Thymus (tissue), 11 donors: ENCODE results near the gene ZNF654. TPM values are rescaled to one million over a fixed set of nuclear protein-coding genes. Genes with fewer than 3 reads are reported as not detected.
A peak's percentile ranks its signal among the peaks of the same experiment; 100 is the strongest.

Source experiments
- DNase-seq, 9 donors: peaks; one replicate each; pipeline ENCODE4 v3.0.0-alpha.2; 2013; ENCODE audit warnings: low spot score in 9 of 9, low read depth in 6 of 9, missing footprints in 1 of 9
- H3K27ac ChIP-seq, 2 donors: one replicate each; pipeline ENCODE4 v1.5.1; 2013; ENCODE audit warnings: control low read depth in 1 of 2, low read depth in 1 of 2, low read length in 1 of 2, mild to moderate bottlenecking in 1 of 2, moderate library complexity in 1 of 2
- H3K27me3 ChIP-seq, 2 donors: one replicate each; pipeline ENCODE4 v1.5.1; 2013; ENCODE audit warnings: low read length in 1 of 2; ENCODE audit not compliant: control insufficient read depth in 2 of 2, insufficient read depth in 1 of 2
- H3K36me3 ChIP-seq, 2 donors: one replicate each; pipeline ENCODE4 v1.5.1; 2013; ENCODE audit warnings: low read length in 1 of 2, mild to moderate bottlenecking in 1 of 2, moderate library complexity in 1 of 2; ENCODE audit not compliant: control insufficient read depth in 2 of 2, insufficient read depth in 2 of 2
- H3K4me1 ChIP-seq, 2 donors: one replicate each; pipeline ENCODE4 v1.5.1; 2013; ENCODE audit warnings: low read length in 2 of 2; ENCODE audit not compliant: control insufficient read depth in 2 of 2, insufficient read depth in 2 of 2
- H3K4me3 ChIP-seq, 2 donors: one replicate each; pipeline ENCODE4 v1.5.1; 2013; ENCODE audit warnings: low read length in 2 of 2, control low read depth in 1 of 2, mild to moderate bottlenecking in 1 of 2
- H3K9me3 ChIP-seq, 2 donors: one replicate each; pipeline ENCODE4 v1.5.1; 2013; ENCODE audit warnings: low read length in 1 of 2, mild to moderate bottlenecking in 1 of 2; ENCODE audit not compliant: control insufficient read depth in 2 of 2, insufficient read depth in 1 of 2
- WGBS: extraction: QIAGEN DNeasy Blood & Tissue Kit; methylation state at CpG from one replicate; pipeline ENCODE4 v1.1.7; 2013; 5-methylcytosine and 5-hydroxymethylcytosine counted together
- polyA plus RNA-seq: library from polyadenylated mRNA; stranded (reverse); fragments of 200-250 nt; gene quantifications from one replicate; pipeline ENCODE4 v1.2.3, GENCODE V29; 2013
- total RNA-seq: library from RNA; stranded (reverse); fragments of 120-200 nt; gene quantifications from one replicate; pipeline ENCODE4 v1.2.4, GENCODE V29; 2013
- donor health status: healthy.

ZNF654 gene
- total and polyA plus RNA-seq, 2 donors: 9.5 to 15.0 TPM

GRCh38 chr3:88141458-88142083, 82.5 kb downstream of the ZNF654 start:
- no peak for DNase-seq
- H3K4me1 ChIP-seq: no peaks in the 10 kb centered on the region
- no peak overlapping the region for H3K27ac ChIP-seq
- 72% methylated on average over 4 of the region's 4 CpGs for WGBS
- peaks cover 0 to 31% of the 10 kb centered on the region in 2 donors for H3K36me3 ChIP-seq
- H3K9me3 ChIP-seq: no peaks in the 10 kb centered on the region
- H3K4me3 ChIP-seq: no peak overlapping the region
- H3K27me3 ChIP-seq: no peaks in the 10 kb centered on the region

- 96% methylated on average over 3 of the region's 3 CpGs for WGBS
- Histone ChIP-seq H3K27me3 (no peaks in the 10 kb centered on the region), H3K4me1 (no peaks in the 10 kb centered on the region), H3K27ac (no peak overlapping the region), H3K9me3 (no peaks in the 10 kb centered on the region), H3K36me3 (peaks cover 0 to 31% of the 10 kb centered on the region in 2 donors), H3K4me3 (no peak overlapping the region)
- no peak for DNase-seq
Observed at GRCh38 chr3:88142094-88142624, 83.1 kb downstream of the ZNF654 start.

GRCh38 chr3:88147261-88147660, 88.2 kb downstream of the ZNF654 start:
- H3K36me3 ChIP-seq: peaks cover 0 to under 1% of the 10 kb centered on the region in 2 donors

GRCh38 chr3:88148651-88149050, 89.6 kb downstream of the ZNF654 start:
- Histone ChIP-seq H3K9me3 (no peaks in the 10 kb centered on the region), H3K27me3 (no peaks in the 10 kb centered on the region), H3K36me3 (peaks cover 0 to 6% of the 10 kb centered on the region in 2 donors), H3K4me3 (peak overlapping the region; percentile 92 to 100), H3K4me1 (peaks cover 11% of the 10 kb centered on the region in 2 donors), H3K27ac (no peak overlapping the region)
- no peak for DNase-seq
- 79% methylated on average over 17 of the region's 17 CpGs for WGBS

More at GRCh38 chr3:88147261-88147660, 88.2 kb downstream of the ZNF654 start:
- no peak overlapping the region for H3K27ac ChIP-seq
- H3K4me1 ChIP-seq: peaks cover 10 to 11% of the 10 kb centered on the region in 2 donors
- no peaks in the 10 kb centered on the region for H3K27me3 ChIP-seq
- DNase-seq: no peak
- H3K9me3 ChIP-seq: no peaks in the 10 kb centered on the region
- no peak overlapping the region for H3K4me3 ChIP-seq

GRCh38 chr3:88149101-88149508, 90.0 kb downstream of the ZNF654 start:
- peak overlapping the region; percentile 92 to 100 for H3K4me3 ChIP-seq
- WGBS: under 1% methylated on average over 16 of the region's 16 CpGs
- peak overlapping the region; percentile 92 to 97 for H3K27ac ChIP-seq
- peak in 2 of 9 donors; percentile 23 to 30 for DNase-seq
- peaks cover 0 to 11% of the 10 kb centered on the region in 2 donors for H3K36me3 ChIP-seq
- no peaks in the 10 kb centered on the region for H3K9me3 ChIP-seq
- no peaks in the 10 kb centered on the region for H3K27me3 ChIP-seq
- peaks cover 11% of the 10 kb centered on the region in 2 donors for H3K4me1 ChIP-seq

- Histone ChIP-seq H3K27me3 (no peaks in the 10 kb centered on the region), H3K36me3 (peaks cover 3 to 17% of the 10 kb centered on the region in 2 donors), H3K9me3 (no peaks in the 10 kb centered on the region), H3K4me3 (peak within 1 kb of the TSS; percentile 92 to 100), H3K27ac (peak within 1 kb of the TSS; percentile 92 to 97), H3K4me1 (peaks cover 11% of the 10 kb centered on the region in 2 donors)
- peak; percentile 68 to 93 (median 83) for DNase-seq
- under 1% methylated on average over 57 of the region's 57 CpGs for WGBS
Observed at GRCh38 chr3:88149509-88150362, 90.7 kb downstream of the ZNF654 start, which contains the start of gene C3orf38. Gene C3orf38, plus strand, starts transcription at chr3:88149959. Its CDS starts 94 bp downstream, at chr3:88150053.

- no peaks in the 10 kb centered on the region for H3K27me3 ChIP-seq
- WGBS: 2% methylated on average over 8 of the region's 8 CpGs
- peaks cover 6 to 22% of the 10 kb centered on the region in 2 donors for H3K36me3 ChIP-seq
- H3K4me1 ChIP-seq: peaks cover 11% of the 10 kb centered on the region in 2 donors
- DNase-seq: peak in 8 of 9 donors; percentile 13 to 73 (median 33)
- H3K9me3 ChIP-seq: no peaks in the 10 kb centered on the region
- H3K27ac ChIP-seq: peak overlapping the region; percentile 92 to 97
- H3K4me3 ChIP-seq: peak overlapping the region; percentile 92 to 100
Observed at GRCh38 chr3:88150371-88150770, 91.3 kb downstream of the ZNF654 start.

GRCh38 chr3:88150806-88151205, 91.8 kb downstream of the ZNF654 start:
- H3K4me1 ChIP-seq: peaks cover 11 to 13% of the 10 kb centered on the region in 2 donors
- H3K4me3 ChIP-seq: peak overlapping the region; percentile 92 to 100
- WGBS: under 1% methylated on average over 6 of the region's 6 CpGs

More at GRCh38 chr3:88150806-88151205, 91.8 kb downstream of the ZNF654 start:
- Histone ChIP-seq H3K9me3 (no peaks in the 10 kb centered on the region), H3K36me3 (peaks cover 6 to 26% of the 10 kb centered on the region in 2 donors), H3K27me3 (no peaks in the 10 kb centered on the region), H3K27ac (peak overlapping the region in 1 of 2 donors; percentile 92)
- peak in 2 of 9 donors; percentile 4 to 42 for DNase-seq
